K562 (cell line): ENCODE results near the gene SLC5A2. TPM values are rescaled to one million over a fixed set of nuclear protein-coding genes. Genes with fewer than 3 reads are reported as not detected.
A peak's percentile ranks its signal among the peaks of the same experiment; 100 is the strongest.

ENCODE experiments used
- ARID1B ChIP-seq: fragments of 450-650 bp; IDR thresholded peaks from 2 replicates; pipeline ENCODE4 v1.6.1; 2016; ENCODE audit warnings: antibody characterized with exemption, mild to moderate bottlenecking, inconsistent platforms
- FOXK2 ChIP-seq, 2 experiments: fragments of 450-650 bp; IDR thresholded peaks in 1 of 2; conservative IDR thresholded peaks in 1 of 2; 2 replicates each; pipeline ENCODE4 v1.6.1; 2016; ENCODE audit warnings: low read depth in 2 of 2, mild to moderate bottlenecking in 1 of 2
- HMBOX1 ChIP-seq: sonication (generic); IDR thresholded peaks from 2 replicates; pipeline ENCODE4 v1.6.1; 2016
- IFI16 ChIP-seq: fragments of 250-450 bp; sonication (Bioruptor Pico); IDR thresholded peaks from 2 replicates; pipeline ENCODE4 v2.1.2; 2022; ENCODE audit warnings: mild to moderate bottlenecking, inconsistent platforms
- NR2C1 ChIP-seq, 2 experiments: fragments of 450-650 bp; IDR thresholded peaks; 2 replicates each; pipeline ENCODE4 v1.6.1; 2017; ENCODE audit warnings: mild to moderate bottlenecking in 2 of 2, antibody characterized with exemption in 1 of 2, inconsistent platforms in 1 of 2, missing compliant biosample characterization in 1 of 2, missing genetic modification characterization in 1 of 2
- PTRF ChIP-seq: fragments of 450-650 bp; IDR thresholded peaks from 2 replicates; pipeline ENCODE4 v1.6.1; 2016; ENCODE audit warnings: mild to moderate bottlenecking, missing genetic modification characterization, missing compliant biosample characterization
- RBM17 ChIP-seq: fragments of 200-400 bp; formaldehyde crosslinking; IDR thresholded peaks from 2 replicates; pipeline ENCODE4 v1.6.1; 2017; ENCODE audit warnings: low read depth, mild to moderate bottlenecking, low read length, borderline replicate concordance
- SETDB1 ChIP-seq: IDR thresholded peaks from one replicate; pipeline ENCODE4 v1.6.1; 2012; ENCODE audit warnings: low read length, control low read depth, inconsistent platforms
- STAT5B ChIP-seq: fragments of 250-450 bp; sonication (Bioruptor Pico); IDR thresholded peaks from 2 replicates; pipeline ENCODE4 v1.8.0; 2021; ENCODE audit warnings: mild to moderate bottlenecking, inconsistent platforms
- TAF1 ChIP-seq: IDR thresholded peaks from 2 replicates; pipeline ENCODE4 v1.6.1; 2011; ENCODE audit warnings: mild to moderate bottlenecking, low read length, moderate library complexity; ENCODE audit not compliant: insufficient read depth, control insufficient read depth, severe bottlenecking; ENCODE audit errors: extremely low read depth
- ZBTB8A ChIP-seq: fragments of 450-650 bp; IDR thresholded peaks from 2 replicates; pipeline ENCODE4 v1.6.1; 2018; ENCODE audit warnings: mild to moderate bottlenecking, moderate library complexity; ENCODE audit not compliant: partially characterized antibody
- polyA plus RNA-seq, 8 experiments: library from polyadenylated mRNA; depleted of rRNA in 4 of 8; stranded (reverse) in 5 of 8; unstranded in 3 of 8; fragments of >200 nt; fragmentation: Nextera tagmentation in 2 of 8; fragmentation: Illumina TruSeq in 1 of 8; extraction: Ambion mirVana in 2 of 8; extraction: Trizol in 1 of 8; gene quantifications; 2 replicates each; pipeline versions ENCODE4 v1.2.1 to v1.2.3, GENCODE V29; 2011 to 2014; ENCODE audit warnings: inconsistent platforms in 1 of 8, missing spikeins in 1 of 8
- total RNA-seq, 7 experiments: library from RNA; depleted of rRNA in 6 of 7; stranded (reverse); fragments of >200 nt in 6 of 7; fragmentation: Illumina TruSeq in 2 of 7; extraction: Trizol in 2 of 7; gene quantifications; 2 replicates each; pipeline versions ENCODE4 v1.2.1 to v1.2.3, GENCODE V29; 2011 to 2021; ENCODE audit warnings: low replicate concordance in 1 of 7
- TF ChIP-seq, protein P1 (sequence below): fragments of 250-450 bp; sonication (Bioruptor Pico); IDR thresholded peaks from 2 replicates; pipeline ENCODE4 v1.5.0; 2021
- TF ChIP-seq, protein P2 (sequence below), 2 experiments: fragments of 450-650 bp in 1 of 2; sonication (generic) in 1 of 2; formaldehyde crosslinking in 1 of 2; IDR thresholded peaks in 1 of 2; conservative IDR thresholded peaks in 1 of 2; 2 replicates each; pipeline versions ENCODE4 v1.6.1 to v1.8.1; 2016 to 2023; ENCODE audit warnings: mild to moderate bottlenecking in 2 of 2, moderate library complexity in 2 of 2, inconsistent platforms in 1 of 2, missing genetic modification reagents in 1 of 2
- TF ChIP-seq, protein P3 (sequence below): fragments of 250-450 bp; sonication (Bioruptor Pico); IDR thresholded peaks from 2 replicates; pipeline ENCODE4 v1.4.0; 2020; ENCODE audit warnings: mild to moderate bottlenecking, moderate library complexity

Gene SLC5A2
- total and polyA plus RNA-seq, 9 of the 15 experiments (the other 6 are each of a cell fraction or from before 2014, with no cell fraction given) = 0.07 to 2.7 (median 2.2) TPM; not detected in 6

GRCh38 chr16:31453255-31454204 is 29.4 kb upstream of the SLC5A2 start (continued):
- TF ChIP-seq FOXK2 (conservative IDR thresholded peaks at IDR 0.05 in 1 of 2, IDR thresholded peaks at IDR 0.05 in 1 of 2; ENCODE audit: low read depth in 2 of 2) (no peak; a peak in 1 of 4 replicates), HMBOX1 (no peak), ARID1B (peak; percentile 75), STAT5B (no peak), ZBTB8A (no peak), RBM17 (no peak), NR2C1 (IDR thresholded peaks at IDR 0.05) (peak; percentile 90), NR2C1 (tag; IDR thresholded peaks at IDR 0.05) (peak; percentile 92), PTRF (tag) (no peak), IFI16 (CRISPR knock-in tag) (no peak), SETDB1 (no peak), TAF1 (no peak)
- TF ChIP-seq, protein P1, sequence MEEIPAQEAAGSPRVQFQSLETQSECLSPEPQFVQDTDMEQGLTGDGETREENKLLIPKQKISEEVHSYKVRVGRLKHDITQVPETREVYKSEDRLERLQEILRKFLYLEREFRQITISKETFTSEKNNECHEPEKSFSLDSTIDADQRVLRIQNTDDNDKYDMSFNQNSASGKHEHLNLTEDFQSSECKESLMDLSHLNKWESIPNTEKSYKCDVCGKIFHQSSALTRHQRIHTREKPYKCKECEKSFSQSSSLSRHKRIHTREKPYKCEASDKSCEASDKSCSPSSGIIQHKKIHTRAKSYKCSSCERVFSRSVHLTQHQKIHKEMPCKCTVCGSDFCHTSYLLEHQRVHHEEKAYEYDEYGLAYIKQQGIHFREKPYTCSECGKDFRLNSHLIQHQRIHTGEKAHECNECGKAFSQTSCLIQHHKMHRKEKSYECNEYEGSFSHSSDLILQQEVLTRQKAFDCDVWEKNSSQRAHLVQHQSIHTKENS = no peak
- TF ChIP-seq, protein P2, sequence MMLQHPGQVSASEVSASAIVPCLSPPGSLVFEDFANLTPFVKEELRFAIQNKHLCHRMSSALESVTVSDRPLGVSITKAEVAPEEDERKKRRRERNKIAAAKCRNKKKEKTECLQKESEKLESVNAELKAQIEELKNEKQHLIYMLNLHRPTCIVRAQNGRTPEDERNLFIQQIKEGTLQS (IDR thresholded peaks at IDR 0.05) = peak; percentile 96
- TF ChIP-seq, protein P2 (CRISPR knock-in tag; conservative IDR thresholded peaks at IDR 0.05) = 0 out of 2 replicates have a peak, but pooled peaks have one; percentile 42
- TF ChIP-seq, protein P3, sequence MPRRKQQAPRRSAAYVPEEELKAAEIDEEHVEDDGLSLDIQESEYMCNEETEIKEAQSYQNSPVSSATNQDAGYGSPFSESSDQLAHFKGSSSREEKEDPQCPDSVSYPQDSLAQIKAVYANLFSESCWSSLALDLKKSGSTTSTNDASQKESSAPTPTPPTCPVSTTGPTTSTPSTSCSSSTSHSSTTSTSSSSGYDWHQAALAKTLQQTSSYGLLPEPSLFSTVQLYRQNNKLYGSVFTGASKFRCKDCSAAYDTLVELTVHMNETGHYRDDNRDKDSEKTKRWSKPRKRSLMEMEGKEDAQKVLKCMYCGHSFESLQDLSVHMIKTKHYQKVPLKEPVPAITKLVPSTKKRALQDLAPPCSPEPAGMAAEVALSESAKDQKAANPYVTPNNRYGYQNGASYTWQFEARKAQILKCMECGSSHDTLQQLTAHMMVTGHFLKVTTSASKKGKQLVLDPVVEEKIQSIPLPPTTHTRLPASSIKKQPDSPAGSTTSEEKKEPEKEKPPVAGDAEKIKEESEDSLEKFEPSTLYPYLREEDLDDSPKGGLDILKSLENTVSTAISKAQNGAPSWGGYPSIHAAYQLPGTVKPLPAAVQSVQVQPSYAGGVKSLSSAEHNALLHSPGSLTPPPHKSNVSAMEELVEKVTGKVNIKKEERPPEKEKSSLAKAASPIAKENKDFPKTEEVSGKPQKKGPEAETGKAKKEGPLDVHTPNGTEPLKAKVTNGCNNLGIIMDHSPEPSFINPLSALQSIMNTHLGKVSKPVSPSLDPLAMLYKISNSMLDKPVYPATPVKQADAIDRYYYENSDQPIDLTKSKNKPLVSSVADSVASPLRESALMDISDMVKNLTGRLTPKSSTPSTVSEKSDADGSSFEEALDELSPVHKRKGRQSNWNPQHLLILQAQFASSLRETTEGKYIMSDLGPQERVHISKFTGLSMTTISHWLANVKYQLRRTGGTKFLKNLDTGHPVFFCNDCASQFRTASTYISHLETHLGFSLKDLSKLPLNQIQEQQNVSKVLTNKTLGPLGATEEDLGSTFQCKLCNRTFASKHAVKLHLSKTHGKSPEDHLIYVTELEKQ (CRISPR knock-in tag) = no peak
